Posterior vena cava (tissue), 2 donors: ENCODE data around the gene CCDC12. TPM values are rescaled to one million over a fixed set of nuclear protein-coding genes. Genes with fewer than 3 reads are reported as not detected.

Experiments
- DNase-seq: peaks from one replicate; pipeline ENCODE4 v3.0.0-alpha.2; 2020; ENCODE audit warnings: low spot score
- intact Hi-C, 2 donors: fragments of 100-400 bp; cut with DNase I; formaldehyde crosslinking; loops; one replicate each; pipeline versions ENCODE4 v1.14.1 to v1.14.2; 2022 to 2023
- total RNA-seq, 2 donors: library from RNA; stranded (reverse); fragmentation: NEBNext Ultra II Directional; extraction: Animal tissue kit (Norgen Biotek cat#: 25700); gene quantifications; one replicate each; pipeline ENCODE4 v1.2.1, GENCODE V29; 2021
- donor health status: DM: yes; HTN: yes; CAD: no.
- donor health status: DM: yes; HTN: yes; CAD: no.

Gene CCDC12
- total RNA-seq, 2 donors from 2014 or later, result 21.5 to 26.0 TPM

- intact Hi-C loops, result no loop called here
- DNase-seq, result no peak
These were observed 94.8 kb downstream of the CCDC12 start for GRCh38 chr3:46881596-46882376.

DNA sequence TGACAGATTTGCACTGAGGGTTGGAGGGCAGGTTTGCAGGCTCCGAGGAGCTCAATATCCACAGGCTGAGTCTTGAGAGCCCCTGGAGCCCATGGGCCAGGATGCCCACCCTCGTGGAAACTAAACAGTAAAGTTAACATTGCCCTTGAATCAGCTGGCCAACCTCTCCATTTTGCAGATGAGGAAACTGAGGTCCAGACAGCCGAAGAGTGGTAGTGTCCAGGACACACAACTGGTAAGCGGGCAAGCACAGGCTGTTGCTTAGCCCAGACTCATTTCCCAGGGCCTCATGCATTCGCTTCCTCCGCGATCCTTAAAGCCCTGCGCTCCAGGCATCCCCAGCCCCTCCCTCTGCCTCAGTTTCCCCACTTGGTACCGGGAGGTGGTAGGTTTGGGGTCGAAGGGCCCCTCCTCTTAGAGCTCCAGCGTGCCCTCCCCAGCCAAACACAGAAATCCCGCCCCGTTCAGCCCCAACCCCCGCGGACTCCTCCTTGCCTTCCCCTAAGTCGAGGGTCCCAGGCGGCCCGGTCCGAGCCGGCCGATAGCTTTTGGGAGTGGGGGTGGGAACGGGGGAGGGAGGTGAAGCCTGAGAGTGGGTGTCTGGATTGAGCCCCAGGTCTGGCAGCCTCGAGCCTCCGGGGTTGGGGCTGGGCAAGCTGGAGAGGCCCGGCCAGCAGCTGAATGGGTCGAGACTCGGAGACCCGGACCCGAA lies 95.5 kb downstream of the CCDC12 start:
- no peak for DNase-seq

GRCh38 chr3:46878781-46879436 lies 97.6 kb downstream of the CCDC12 start:
- DNase-seq, result no peak
- intact Hi-C loops, result no loop called here

More for the DNA sequence above, 95.5 kb downstream of the CCDC12 start:
- intact Hi-C loops, result no loop called here

DNA sequence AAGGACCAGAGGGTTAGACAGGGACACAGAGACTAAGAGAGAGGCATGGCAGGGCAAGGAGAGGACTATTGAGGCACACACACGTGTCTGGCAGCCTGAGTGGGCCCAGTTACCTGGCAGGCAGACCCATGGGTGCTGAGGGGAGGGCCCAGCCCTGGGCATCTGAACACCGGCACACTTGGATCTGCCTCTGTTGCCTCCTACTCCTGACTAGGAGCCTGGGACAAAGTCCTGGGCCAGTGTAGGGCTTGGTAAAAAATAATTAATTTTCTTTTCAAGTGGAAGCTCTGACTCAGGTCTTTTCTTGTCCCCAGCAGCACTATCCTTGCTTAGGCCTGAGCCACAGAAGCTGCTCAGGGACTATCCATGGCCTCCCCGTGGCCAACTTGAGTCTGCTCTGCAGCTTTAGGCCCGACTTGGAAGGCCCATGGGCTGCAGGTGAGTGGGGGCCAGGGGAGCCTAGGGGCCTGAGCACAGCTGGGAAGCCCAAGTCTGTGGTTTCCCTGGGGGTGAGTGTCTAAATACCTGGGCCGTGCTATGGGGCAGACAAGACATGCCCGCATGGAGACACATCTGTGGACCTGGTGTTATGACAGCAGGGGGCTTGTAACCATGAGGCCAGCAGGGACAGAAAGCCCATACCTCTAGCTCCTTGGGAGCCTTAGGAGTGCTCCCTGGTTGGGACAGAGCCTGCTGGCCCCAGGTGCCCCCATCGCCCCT lies 99.0 kb downstream of the CCDC12 start, which contains the start of gene PTH1R:
PTH1R (plus strand) TSS at position 316 of the 720 bp plus-strand sequence. CDS start 5,839 bp downstream, outside the sequence.
- intact Hi-C loops, result no loop called here
- no peak for DNase-seq

GRCh38 chr3:46876313-46877300 lies 99.9 kb downstream of the CCDC12 start:
- DNase-seq, result no peak
- intact Hi-C loops, result no loop called here

DNA sequence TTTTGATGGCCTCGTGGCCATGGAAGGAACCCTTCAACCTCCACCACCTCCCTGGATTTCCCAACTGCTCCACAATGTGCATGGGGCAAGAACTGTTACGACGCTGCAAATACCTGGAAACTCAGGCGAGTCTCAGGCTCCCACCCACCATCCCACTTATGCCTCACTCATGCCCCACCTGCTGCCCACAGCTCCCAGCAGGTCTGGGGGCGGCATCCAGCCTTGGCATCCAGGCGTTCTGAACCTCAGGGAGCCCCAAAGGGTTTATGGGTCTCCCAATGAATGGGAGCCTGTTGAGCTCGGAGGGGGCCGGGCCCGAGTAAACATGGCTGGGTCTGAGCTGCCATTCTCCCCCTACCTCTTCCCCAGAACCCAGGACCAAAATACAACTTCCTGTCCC lies 101.0 kb downstream of the CCDC12 start:
- intact Hi-C loops, result no loop called here
- DNase-seq, result no peak

GRCh38 chr3:46874430-46874829 lies 102.1 kb downstream of the CCDC12 start:
- intact Hi-C loops, result no loop called here
- DNase-seq, result no peak

- no peak for DNase-seq
These were observed 103.0 kb downstream of the CCDC12 start for GRCh38 chr3:46873521-46873920.

More at GRCh38 chr3:46873521-46873920, 103.0 kb downstream of the CCDC12 start:
- intact Hi-C loops, result no loop called here

Other genes starting within 250 kb of the CCDC12 start
- 1 to 10 TPM; 3.2 to 5.9 TPM for gene MYL3, start 113.3 kb downstream of the CCDC12 start, total RNA-seq
- gene PTH1R, start 99.0 kb downstream of the CCDC12 start, total RNA-seq, result 10 to 100 TPM in 1 of 2 donors, 1 to 10 TPM in 1; 5.8 to 17.9 TPM
- gene NBEAL2, start 2.9 kb upstream of the CCDC12 start, total RNA-seq, result 10 to 100 TPM; 26.0 to 33.1 TPM
- 10 to 100 TPM; 38.3 to 49.3 TPM for gene SETD2, start 187.4 kb upstream of the CCDC12 start, total RNA-seq